GM21825 (cell line): Measurements from ENCODE around the gene CACNA1G.

Experiments used
- ATAC-seq: cut with Tn5 transposase; IDR thresholded peaks from one replicate; pipeline ENCODE4 v1.9.1; 2021; ENCODE audit warnings: mild to moderate bottlenecking, moderate library complexity; ENCODE audit not compliant: unreplicated experiment

Gene CACNA1G

DNA sequence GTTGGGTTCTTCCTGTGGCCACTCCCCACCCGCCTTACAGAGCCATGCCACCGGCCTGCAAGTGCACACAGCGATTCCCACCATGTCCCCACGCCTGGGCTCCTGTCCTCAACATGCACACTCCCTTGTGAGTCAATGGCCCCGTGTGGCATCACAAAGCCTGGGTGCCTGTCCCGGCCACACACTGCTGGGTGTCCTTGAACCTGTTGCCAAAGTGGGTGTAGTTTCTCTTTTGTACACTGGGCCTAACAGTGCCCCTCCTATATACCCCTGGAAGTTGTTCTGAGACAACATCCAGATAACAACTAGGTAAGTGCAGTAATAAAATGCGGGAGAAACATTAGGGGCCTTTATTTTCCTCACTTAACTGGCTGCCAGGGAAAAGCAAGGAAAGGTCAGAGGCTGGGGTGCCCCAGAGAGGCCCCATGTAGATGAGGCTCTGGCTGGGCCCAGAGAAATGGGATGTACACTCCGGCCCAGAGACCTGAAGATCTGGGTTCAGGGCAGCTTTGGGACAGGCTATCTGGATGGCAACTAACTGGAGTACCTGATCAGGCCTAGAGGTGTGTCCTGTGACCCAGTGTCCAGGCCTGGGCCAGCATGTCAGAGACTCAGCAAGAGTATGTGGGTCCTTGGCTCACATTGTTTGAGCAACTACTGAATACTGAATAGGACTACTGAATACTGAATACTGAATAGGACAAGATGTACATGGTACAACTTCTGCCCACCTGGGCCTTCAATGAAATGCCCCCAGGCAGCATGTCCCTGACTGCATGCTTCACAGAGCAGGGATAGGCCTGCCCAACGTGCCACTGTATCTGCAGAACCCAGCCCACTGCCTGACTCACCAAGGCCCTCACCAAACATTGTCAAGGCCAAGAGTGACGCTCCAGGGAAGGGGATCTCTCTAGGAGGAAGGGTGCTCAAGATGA lies 82.5 kb downstream of the CACNA1G start:
- no peak for ATAC-seq

GRCh38 chr17:50645748-50646682 lies 85.5 kb downstream of the CACNA1G start:
- no peak for ATAC-seq

DNA sequence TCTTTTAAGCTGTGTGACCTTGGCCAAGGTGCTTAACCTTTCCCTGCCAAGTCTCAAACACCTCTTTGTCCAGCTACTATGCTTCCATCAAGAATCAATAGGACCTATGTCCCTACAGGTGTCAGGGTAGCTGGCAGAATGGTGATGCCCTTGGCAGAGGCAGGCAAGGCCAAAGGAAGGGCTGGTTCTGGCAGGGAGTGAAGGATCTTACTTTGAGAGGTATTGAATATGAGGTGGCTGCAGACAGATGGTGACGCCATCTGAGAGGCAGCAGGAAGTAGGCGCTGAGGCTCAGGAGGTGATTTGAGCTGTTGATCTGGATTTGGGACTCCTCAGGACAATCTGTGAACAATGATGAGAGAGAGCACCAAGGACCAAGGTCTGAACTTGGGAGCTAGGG lies 86.7 kb downstream of the CACNA1G start:
- no peak for ATAC-seq

DNA sequence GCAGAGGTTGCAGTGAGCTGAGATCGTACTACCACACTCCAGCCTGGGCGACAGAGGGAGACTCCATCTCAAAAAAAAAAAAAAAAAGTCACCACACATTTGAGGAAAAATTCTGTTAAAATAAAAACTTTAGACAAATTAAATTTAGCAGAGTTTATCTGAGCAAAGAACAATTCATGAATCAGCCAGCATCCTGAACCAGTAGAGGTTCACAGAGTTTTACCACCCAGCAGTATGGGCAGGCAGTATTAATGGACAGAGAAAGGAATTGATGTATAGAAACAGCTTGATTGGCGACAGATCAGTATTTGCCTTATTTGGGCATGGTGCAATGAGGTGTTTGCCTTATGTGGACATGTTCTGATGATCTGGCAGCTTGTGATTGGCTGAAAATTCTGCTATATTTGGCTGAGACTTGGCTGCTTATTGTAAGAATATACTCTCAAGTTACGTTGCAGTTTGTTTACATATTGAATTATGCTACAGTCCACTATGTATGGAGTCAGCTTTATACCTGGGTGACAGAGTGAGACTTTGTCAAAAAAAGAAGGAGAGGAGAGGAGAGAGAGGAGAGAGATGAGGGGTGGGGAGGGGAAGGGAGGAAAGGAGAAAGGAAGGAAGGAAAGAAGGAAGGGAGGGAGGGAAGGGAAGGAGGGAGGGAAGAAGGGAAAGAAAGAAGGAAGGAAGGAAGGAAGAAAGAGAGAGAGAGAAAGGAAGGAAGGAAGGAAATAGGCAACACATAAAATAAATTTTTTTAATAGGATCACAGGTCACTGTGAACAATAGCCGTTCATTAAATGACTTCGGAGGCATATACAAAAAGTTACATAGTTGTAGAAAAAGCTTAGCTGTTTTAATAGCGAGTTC lies 88.8 kb downstream of the CACNA1G start:
- no peak for ATAC-seq

GRCh38 chr17:50651661-50652060 lies 91.1 kb downstream of the CACNA1G start:
- ATAC-seq = no peak

GRCh38 chr17:50653738-50654137 lies 93.2 kb downstream of the CACNA1G start:
- ATAC-seq = no peak

- ATAC-seq = no peak
Measured at GRCh38 chr17:50656509-50656908, 96.0 kb downstream of the CACNA1G start.

GRCh38 chr17:50657054-50657453 lies 96.5 kb downstream of the CACNA1G start:
- no peak for ATAC-seq

DNA sequence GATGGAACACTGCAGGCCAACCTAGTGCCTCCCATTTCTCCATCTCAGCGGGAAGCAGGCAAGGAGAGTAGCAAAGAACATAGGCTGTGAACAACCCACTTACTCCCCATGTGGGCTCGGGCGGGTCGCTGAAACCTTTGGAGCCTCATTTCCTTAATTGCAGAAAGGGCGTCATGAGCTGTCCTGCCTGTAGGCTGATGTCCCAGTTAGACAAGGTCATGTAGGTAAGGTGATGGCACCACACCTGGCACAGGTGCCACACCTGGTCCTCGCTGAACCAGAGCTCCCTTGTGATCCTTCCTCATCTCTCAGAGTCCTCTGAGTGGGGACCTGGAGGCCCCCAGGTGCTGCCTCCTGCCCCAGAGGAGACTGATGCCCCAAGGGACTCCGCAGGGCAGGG lies 97.1 kb downstream of the CACNA1G start:
- ATAC-seq = no peak

DNA sequence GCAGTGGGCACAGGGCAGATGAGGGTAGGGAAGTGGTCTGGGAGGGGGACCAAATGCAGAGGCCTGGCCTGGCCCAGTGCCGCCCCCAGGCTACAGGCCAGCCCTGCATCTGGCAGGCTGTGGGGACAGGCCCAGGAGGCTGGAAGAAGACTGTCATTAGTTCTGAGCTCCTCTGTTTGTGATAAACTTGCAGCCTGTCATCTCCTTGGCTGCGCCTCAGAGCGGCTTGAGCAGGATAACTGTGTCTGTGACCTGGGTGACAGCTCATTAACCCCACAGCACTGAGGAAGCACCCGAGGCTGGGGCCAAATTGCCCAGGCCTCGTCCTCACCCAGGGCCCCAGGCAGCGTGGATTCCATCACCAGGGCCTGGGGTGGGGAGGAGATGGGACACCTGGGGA lies 98.1 kb downstream of the CACNA1G start:
- ATAC-seq = no peak

DNA sequence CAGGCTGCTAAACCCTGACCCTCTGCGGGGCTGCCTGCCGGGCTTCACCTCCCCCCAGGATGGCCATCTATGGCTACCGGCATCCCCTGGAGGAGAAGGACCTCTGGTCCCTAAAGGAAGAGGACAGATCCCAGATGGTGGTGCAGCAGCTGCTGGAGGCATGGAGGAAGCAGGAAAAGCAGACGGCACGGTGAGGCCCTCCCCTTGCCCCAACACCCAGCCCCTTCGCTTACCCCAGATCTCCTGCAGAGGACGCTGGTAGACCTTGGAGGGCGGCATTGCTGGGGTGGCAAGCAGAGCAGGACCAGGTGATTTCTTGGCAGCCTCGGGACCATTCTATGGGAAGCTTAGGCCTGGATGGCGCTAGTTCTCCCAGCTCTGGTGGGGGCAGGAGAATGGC lies 98.7 kb downstream of the CACNA1G start:
- ATAC-seq = no peak

DNA sequence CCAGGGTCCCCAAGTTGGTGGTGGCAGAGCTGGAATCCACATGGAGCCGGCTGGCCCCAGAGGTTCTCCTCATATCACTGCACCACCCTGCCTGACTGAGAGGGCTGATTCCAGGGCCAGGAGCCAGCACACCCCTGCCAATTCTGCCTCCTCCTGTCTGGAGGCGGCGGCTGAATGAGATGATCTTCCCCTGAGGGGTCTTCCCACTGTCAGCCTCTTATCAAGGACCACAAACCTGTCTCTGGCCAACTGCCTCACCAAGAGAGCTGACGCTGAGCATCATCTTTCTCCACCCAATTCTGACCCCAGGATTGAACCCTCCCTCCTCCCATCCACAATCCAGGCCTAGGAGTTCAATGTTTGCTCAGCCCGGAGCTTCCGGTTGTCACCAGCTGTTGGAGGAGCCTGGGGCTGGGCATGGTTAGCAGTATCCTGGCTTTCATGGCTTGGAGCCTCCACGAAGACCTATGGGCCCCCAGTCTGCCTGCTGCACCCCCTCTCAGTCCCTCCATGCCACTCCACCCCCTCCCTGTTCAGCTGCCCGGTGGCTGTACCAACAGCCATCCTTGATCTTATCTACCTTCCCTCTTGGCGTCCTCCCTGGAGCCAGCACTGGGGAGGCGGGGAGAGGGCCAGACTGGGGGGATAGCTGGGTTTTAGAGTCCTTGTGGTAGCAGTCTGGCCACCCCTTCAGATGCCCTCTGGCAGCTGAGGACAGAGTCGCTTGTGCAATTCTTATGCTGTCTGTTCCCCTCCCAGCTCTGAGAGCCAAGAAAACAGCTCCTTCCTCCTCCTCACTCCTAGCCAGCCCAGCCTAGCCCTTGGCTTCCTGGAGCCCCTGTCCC lies 99.7 kb downstream of the CACNA1G start:
- no peak for ATAC-seq

DNA sequence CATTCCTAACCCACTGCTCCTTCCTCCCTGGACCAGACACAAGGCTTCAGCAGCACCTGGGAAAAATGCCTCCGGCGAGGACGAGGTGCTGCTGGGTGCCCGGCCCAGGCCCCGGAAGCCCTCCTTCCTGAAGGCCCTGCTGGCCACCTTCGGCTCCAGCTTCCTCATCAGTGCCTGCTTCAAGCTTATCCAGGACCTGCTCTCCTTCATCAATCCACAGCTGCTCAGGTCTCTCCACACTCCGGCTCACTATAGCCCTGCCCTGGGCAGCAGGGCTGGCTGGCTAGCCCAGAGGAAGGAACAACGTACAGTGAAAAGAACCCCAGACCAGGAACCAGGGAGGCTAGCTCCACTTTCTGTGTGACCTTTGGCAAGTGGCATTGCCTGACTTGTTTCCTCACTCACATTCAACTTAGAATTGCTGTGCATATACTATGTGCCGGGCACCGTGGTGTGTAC lies 100.4 kb downstream of the CACNA1G start:
- ATAC-seq = no peak

DNA sequence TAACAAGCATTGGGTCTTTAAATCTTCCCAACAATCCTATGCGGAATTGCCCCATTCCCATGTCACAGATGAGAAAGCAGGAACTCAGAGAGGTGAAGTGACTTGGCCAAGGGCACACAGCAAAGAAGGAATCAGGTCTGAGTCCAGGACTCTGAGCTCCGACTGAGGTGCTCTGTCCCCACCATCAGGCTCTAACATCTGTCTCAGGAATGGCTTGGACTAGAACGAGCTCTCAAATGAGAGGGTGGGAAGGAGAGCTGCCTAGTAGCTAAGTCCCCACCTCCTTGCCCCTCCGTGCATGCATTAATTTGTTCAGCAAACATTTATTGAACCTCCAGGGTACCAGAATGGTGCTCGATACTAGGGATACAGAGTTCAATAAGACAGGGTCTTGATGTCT lies 100.8 kb downstream of the CACNA1G start:
- no peak for ATAC-seq

GRCh38 chr17:50661795-50662391 lies 101.4 kb downstream of the CACNA1G start:
- ATAC-seq = no peak

GRCh38 chr17:50662632-50663225 lies 102.2 kb downstream of the CACNA1G start:
- no peak for ATAC-seq

DNA sequence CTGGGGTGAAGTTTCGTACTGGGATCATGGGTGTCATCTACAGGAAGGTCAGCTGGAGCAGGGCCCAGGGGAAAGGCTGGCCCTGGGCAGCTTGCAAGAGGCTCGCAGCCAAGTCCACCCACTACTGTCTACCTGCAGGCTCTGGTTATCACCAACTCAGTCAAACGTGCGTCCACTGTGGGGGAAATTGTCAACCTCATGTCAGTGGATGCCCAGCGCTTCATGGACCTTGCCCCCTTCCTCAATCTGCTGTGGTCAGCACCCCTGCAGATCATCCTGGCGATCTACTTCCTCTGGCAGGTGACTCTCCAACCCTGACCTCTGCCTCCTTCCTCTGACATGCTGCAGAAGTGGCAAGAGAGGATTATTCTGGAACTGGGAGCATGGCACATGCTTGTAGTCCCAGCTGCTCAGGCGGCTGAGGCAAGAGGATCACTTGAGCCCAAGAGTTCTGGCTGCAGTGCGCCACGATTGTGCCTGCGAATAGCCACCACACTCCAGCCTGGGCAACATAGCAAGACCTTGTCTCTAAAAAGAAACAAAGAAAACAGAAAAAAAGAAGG lies 103.4 kb downstream of the CACNA1G start:
- no peak for ATAC-seq

DNA sequence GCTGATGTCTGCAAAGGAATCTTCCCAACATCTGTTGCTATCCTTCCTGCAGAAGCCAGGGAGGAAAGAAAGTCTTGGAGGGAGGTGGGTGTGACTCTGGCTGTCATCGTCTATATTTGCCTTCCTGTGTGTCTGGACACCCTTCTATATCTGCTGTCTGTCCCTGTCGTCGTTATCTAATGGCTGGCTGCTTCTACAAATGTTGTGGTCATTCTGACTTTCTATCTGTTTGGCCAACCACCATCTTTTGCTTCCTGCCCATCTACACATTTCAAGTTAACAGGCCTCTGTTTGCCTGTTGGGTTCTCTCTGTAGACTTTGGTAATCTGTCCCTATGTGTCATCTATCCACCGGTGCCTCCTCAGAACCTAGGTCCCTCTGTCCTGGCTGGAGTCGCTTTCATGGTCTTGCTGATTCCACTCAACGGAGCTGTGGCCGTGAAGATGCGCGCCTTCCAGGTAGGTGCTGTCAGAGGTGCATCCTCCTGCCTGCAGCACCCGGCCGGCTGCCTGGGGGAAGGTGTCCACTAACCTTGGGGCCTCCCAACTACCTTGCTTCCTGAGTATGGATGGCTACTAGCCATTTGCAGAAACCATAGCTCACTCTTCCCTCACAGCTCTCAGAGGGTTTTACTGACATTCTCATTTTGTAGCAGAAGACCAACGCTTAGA lies 104.4 kb downstream of the CACNA1G start:
- ATAC-seq = no peak
